Stomach (tissue), 9 donors: ENCODE data around the gene JPH3. TPM values are rescaled to one million over a fixed set of nuclear protein-coding genes. Genes with fewer than 3 reads are reported as not detected.
"Not testable (repeated sequence)": the region's sequence is repeated elsewhere in the genome, so short reads cannot be mapped to it uniquely, and the experiment has no call there.

Experiments used
- DNase-seq, 2 donors: peaks; one replicate each; pipeline versions ENCODE4 v3.0.0 to v3.0.0-alpha.2; 2013 to 2019
- H3K27ac ChIP-seq, 5 donors: fragments of 200-600 bp in 4 of 5; sonication (generic) in 4 of 5; one replicate each; pipeline ENCODE4 v1.5.1; 2013 to 2019; ENCODE audit warnings: mild to moderate bottlenecking in 1 of 5, moderate library complexity in 1 of 5
- H3K27me3 ChIP-seq, 3 donors: fragments of 200-600 bp; sonication (generic); one replicate each; pipeline ENCODE4 v1.5.1; 2017 to 2019; ENCODE audit warnings: mixed run types in 1 of 3
- H3K36me3 ChIP-seq, 4 donors: fragments of 200-600 bp; sonication (generic); 1 replicate in 3 of 4; 2 replicates in 1 of 4; pipeline ENCODE4 v1.5.1; 2016 to 2019
- H3K4me1 ChIP-seq, 4 donors: fragments of 200-600 bp; sonication (generic); one replicate each; pipeline ENCODE4 v1.5.1; 2016 to 2019
- H3K4me3 ChIP-seq, 4 donors: fragments of 200-600 bp; sonication (generic) in 3 of 4; one replicate each; pipeline ENCODE4 v1.5.1; 2016 to 2019; ENCODE audit warnings: mild to moderate bottlenecking in 1 of 4
- H3K9me3 ChIP-seq, 4 donors: fragments of 200-600 bp; sonication (generic); one replicate each; pipeline ENCODE4 v1.5.1; 2016 to 2019
- EP300 ChIP-seq: sonication (generic); formaldehyde crosslinking; IDR thresholded peaks from one replicate; pipeline ENCODE4 v1.6.1; 2017; ENCODE audit warnings: antibody characterized with exemption
- POLR2A ChIP-seq, 4 donors: fragments of 450-650 bp; IDR thresholded peaks; one replicate each; pipeline ENCODE4 v1.6.1; 2016; ENCODE audit warnings: antibody characterized with exemption in 4 of 4, control low read depth in 2 of 4, mild to moderate bottlenecking in 1 of 4, moderate library complexity in 1 of 4
- POLR2AphosphoS5 ChIP-seq, 3 donors: sonication (generic); formaldehyde crosslinking; IDR thresholded peaks; one replicate each; pipeline ENCODE4 v1.6.1; 2016; ENCODE audit warnings: antibody characterized with exemption in 3 of 3
- WGBS, 5 donors: extraction: QIAGEN DNeasy Blood & Tissue Kit in 3 of 5; methylation state at CpG; one replicate each; pipeline versions ENCODE4 v1.1.5 to v1.1.7; 2013 to 2018; 5-methylcytosine and 5-hydroxymethylcytosine counted together
- intact Hi-C: fragments of 100-400 bp; cut with DNase I; formaldehyde crosslinking; loops from one replicate; pipeline ENCODE4 v1.15.1; 2023; ENCODE audit warnings: low total_unique reads
- polyA plus RNA-seq, 3 donors: library from polyadenylated mRNA; stranded (reverse); fragments of 200-250 nt; gene quantifications; one replicate each; pipeline ENCODE4 v1.2.3, GENCODE V29; 2013
- total RNA-seq, 5 donors: library from RNA; depleted of rRNA; stranded (reverse); fragments of >200 nt; gene quantifications; one replicate each; pipeline versions ENCODE4 v1.1.0 to v1.2.3, GENCODE V29; 2014 to 2016
- TF ChIP-seq, protein P1 (sequence below), 7 experiments: fragments of 450-650 bp in 4 of 7; fragments of 200-600 bp in 3 of 7; sonication (generic) in 3 of 7; IDR thresholded peaks; one replicate each; pipeline ENCODE4 v1.5.1; 2016 to 2019; ENCODE audit warnings: antibody characterized with exemption in 7 of 7, control low read depth in 2 of 7, mild to moderate bottlenecking in 1 of 7
- donor health status: healthy with polysubstance abuse.
- donor health status: Bipolar disorder and iron deficiency.
- donor health status: healthy.

Gene JPH3
- total and polyA plus RNA-seq, 8 donors = 0.31 to 1.3 (median 0.66) TPM; not detected in 2

DNA sequence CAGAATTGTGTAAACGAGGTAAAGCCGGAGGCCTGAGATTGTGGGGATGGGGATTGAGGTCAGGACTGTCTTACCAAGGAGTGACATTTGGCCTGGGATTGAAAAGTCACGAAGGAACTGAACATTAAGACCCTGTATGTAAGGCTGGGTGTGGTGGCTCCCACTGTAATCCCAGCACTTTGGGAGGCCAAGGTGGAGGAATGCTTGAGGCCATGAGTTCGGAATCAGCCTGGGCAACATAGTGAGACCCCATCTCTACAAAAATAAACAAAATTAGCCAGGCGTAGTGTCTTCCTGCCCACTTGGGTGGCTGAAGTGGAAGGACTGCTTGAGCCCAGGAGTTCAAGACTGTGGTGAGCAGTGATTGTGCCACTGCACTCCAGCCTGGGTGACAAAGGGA lies 75.5 kb downstream of the JPH3 start:
- intact Hi-C loops = no loop called here
- no peak for DNase-seq
- 74 to 87% (median 83%) methylated on average over 5 of the region's 5 CpGs for WGBS, 5 donors
- no peak overlapping the region for H3K4me3 ChIP-seq
- no peak for TF ChIP-seq EP300
- no peak for TF ChIP-seq POLR2A (IDR thresholded peaks at IDR 0.05)
- TF ChIP-seq, protein P1, sequence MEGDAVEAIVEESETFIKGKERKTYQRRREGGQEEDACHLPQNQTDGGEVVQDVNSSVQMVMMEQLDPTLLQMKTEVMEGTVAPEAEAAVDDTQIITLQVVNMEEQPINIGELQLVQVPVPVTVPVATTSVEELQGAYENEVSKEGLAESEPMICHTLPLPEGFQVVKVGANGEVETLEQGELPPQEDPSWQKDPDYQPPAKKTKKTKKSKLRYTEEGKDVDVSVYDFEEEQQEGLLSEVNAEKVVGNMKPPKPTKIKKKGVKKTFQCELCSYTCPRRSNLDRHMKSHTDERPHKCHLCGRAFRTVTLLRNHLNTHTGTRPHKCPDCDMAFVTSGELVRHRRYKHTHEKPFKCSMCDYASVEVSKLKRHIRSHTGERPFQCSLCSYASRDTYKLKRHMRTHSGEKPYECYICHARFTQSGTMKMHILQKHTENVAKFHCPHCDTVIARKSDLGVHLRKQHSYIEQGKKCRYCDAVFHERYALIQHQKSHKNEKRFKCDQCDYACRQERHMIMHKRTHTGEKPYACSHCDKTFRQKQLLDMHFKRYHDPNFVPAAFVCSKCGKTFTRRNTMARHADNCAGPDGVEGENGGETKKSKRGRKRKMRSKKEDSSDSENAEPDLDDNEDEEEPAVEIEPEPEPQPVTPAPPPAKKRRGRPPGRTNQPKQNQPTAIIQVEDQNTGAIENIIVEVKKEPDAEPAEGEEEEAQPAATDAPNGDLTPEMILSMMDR (IDR thresholded peaks at IDR 0.05) = no peak
- TF ChIP-seq POLR2AphosphoS5 (IDR thresholded peaks at IDR 0.05) = no peak
- H3K4me1 ChIP-seq = no peaks in the 10 kb centered on the region
- no peaks in the 10 kb centered on the region for H3K36me3 ChIP-seq
- H3K9me3 ChIP-seq = no peaks in the 10 kb centered on the region
- no peak overlapping the region for H3K27ac ChIP-seq
- H3K27me3 ChIP-seq = peaks cover 0 to 22% (median 2%) of the 10 kb centered on the region in 3 donors

DNA sequence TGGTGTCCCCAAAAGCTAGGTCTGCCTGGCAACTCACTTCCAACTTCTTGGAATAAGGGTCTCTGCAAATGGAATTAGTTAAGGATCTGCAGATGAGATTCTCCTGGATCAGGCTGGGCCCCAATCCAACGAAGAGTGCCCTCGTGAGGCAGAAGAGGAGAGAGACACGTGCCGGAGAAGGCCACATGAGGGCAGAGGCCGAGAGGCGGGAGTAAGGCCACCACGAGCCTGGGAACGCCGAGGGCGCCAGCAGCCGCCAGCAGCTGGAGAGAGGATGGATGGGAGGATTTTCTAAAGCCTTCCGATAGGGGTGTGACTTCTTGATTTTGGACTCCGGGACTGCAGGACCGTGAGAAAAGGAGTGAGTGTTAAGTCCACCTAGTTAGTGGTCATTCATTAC lies 76.3 kb downstream of the JPH3 start:
- no peak for DNase-seq
- intact Hi-C loops = no loop called here
- TF ChIP-seq POLR2A (IDR thresholded peaks at IDR 0.05) (no peak), EP300 (no peak), POLR2AphosphoS5 (IDR thresholded peaks at IDR 0.05) (no peak)
- TF ChIP-seq, protein P1 (IDR thresholded peaks at IDR 0.05) = no peak
- H3K4me1 ChIP-seq = no peaks in the 10 kb centered on the region
- WGBS, 5 donors = 39 to 63% (median 46%) methylated on average over 12 to 14 of the region's 14 CpGs
- peaks cover 0 to 30% (median 2%) of the 10 kb centered on the region in 3 donors for H3K27me3 ChIP-seq
- H3K9me3 ChIP-seq = no peaks in the 10 kb centered on the region
- H3K4me3 ChIP-seq = no peak overlapping the region
- H3K27ac ChIP-seq = no peak overlapping the region
- no peaks in the 10 kb centered on the region for H3K36me3 ChIP-seq

DNA sequence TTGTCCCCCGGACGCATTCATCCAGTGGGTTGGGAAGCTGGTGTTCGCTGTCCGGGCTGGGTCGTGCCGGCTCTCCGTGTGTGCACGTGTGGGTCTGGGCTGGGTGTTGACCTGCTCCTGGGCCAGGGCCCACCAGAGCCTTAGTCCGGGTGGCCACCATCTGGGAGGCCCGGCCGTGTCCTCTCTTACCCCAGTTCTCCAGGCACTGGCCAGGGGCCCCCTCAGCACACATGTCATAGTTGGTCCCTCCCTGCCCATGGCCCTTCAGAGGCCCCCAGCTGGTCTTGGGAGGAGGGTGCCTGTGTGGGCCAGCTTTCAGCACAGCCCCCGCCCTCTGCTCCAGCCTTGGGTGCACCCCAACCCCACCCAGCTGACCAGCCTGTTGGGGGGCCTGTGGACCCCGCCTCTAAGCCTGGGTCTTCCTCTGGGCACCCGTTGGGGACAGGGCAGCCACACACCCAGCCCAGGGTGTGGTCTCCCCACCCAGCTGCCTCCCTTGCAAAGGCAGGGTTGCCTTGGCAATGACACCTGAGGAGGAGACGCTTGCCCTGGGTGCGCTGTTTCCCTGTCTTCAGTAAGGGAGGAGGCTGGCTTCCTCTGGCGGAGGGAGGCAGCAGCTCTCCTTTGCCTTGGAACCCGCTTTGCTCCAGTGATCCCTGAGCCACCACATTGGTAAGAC lies 77.4 kb downstream of the JPH3 start:
- H3K4me3 ChIP-seq = no peak overlapping the region
- 76 to 80% (median 78%) methylated on average over 14 to 18 of the region's 18 CpGs for whole genome bisulfite sequencing, 5 donors
- H3K27me3 ChIP-seq = peaks cover 0 to 41% (median 2%) of the 10 kb centered on the region in 3 donors
- no peak for DNase-seq
- no peak overlapping the region for H3K27ac ChIP-seq
- no peak for TF ChIP-seq EP300
- TF ChIP-seq, protein P1 (IDR thresholded peaks at IDR 0.05) = no peak
- TF ChIP-seq POLR2A (IDR thresholded peaks at IDR 0.05) = no peak
- TF ChIP-seq POLR2AphosphoS5 (IDR thresholded peaks at IDR 0.05) = no peak
- H3K36me3 ChIP-seq = no peaks in the 10 kb centered on the region
- intact Hi-C loops = no loop called here
- no peaks in the 10 kb centered on the region for H3K9me3 ChIP-seq
- H3K4me1 ChIP-seq = no peaks in the 10 kb centered on the region

DNA sequence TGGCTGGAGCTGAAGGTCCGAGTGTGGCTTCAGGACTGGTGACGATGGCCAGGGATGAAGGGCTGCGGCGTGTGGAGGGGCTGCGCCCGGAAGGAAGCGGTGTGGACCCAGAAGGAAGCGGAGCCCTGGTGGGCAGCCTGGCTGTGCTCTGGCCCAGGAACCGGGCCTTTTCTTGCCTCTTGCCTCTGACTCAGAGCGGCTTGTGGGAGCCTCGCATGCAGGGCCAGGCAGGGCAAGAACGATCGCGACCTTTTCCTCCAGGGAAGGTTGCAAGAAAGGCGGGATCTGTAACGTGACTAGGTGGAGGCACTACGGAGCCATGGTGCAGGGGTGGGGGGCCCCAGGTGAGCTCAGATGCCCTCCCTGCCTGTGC lies 78.0 kb downstream of the JPH3 start:
- Histone ChIP-seq H3K27me3 (peaks cover 0 to 47% (median 2%) of the 10 kb centered on the region in 3 donors), H3K4me3 (no peak overlapping the region), H3K27ac (no peak overlapping the region), H3K36me3 (no peaks in the 10 kb centered on the region), H3K4me1 (no peaks in the 10 kb centered on the region), H3K9me3 (no peaks in the 10 kb centered on the region)
- DNase-seq = no peak
- 82 to 89% (median 87%) methylated on average over 15 to 17 of the region's 17 CpGs for WGBS, 5 donors
- TF ChIP-seq, protein P1 (IDR thresholded peaks at IDR 0.05) = no peak
- TF ChIP-seq EP300 (no peak), POLR2A (IDR thresholded peaks at IDR 0.05) (no peak), POLR2AphosphoS5 (IDR thresholded peaks at IDR 0.05) (no peak)
- intact Hi-C loops = no loop called here

DNA sequence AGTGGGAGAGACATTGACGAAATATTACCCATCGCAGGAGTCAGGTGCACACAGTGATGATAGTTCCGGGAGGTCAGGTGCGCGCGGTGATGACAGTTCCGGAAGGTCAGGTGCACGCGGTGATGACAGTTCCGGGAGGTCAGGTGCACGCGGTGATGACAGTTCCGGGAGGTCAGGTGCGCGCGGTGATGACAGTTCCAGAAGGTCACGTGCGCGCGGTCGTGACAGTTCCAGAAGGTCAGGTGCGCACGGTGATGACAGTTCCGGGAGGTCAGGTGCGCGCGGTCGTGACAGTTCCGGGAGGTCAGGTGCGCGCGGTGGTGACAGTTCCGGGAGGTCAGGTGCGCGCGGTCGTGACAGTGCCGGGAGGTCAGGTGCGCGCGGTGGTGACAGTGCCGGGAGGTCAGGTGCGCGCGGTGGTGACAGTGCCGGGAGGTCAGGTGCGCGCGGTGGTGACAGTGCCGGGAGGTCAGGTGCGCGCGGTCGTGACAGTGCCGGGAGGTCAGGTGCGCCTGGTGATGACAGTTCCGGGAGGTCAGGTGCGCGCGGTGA lies 78.8 kb downstream of the JPH3 start:
- H3K4me3 ChIP-seq, H3K9me3 ChIP-seq, H3K4me1 ChIP-seq, DNase-seq, intact Hi-C loops, H3K27ac ChIP-seq, H3K36me3 ChIP-seq: not testable (repeated sequence)
- peaks cover 0 to 55% (median 2%) of the 10 kb centered on the region in 3 donors for H3K27me3 ChIP-seq
- WGBS, 5 donors = 92 to 97% (median 95%) methylated on average over 59 to 60 of the region's 60 CpGs
